ENCODE measurements around the gene PLA2G2D. TPM values are rescaled to one million over a fixed set of nuclear protein-coding genes. Genes with fewer than 3 reads are reported as not detected.
A peak's percentile ranks its signal among the peaks of the same experiment; 100 is the strongest.

PLA2G2D gene
- total and polyA plus RNA-seq, 2 of the 13 experiments (the other 11 are each of a cell fraction or from before 2014, with no cell fraction given) = not detected

DNA sequence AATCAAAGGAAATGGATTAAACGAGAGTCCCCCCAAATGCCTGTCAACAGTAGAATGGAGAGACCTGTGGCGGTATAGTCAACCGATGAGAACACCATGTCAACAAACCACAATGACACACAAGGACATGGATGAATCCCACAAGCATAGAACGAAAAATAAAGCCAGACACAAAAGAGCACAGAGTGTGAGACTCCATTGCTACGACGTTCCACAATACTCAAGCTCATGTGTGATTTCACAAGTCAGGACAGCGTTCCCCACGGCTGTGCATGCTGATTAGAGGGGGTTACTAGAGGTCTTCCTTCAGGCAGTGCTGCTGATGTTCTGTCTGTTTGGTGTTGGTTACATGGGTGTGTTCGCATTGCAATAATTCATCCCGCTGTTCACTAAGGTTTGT lies 5.8 kb upstream of the PLA2G2D start:
- Histone ChIP-seq H3K27me3 (ENCODE audit: control insufficient read depth in 1 of 2, insufficient read depth in 2 of 2, low read length in 2 of 2) (peaks cover 0 to 16% of the 10 kb centered on the region in 2 experiments; a peak in 2 of 5 replicates), H3K4me1 (ENCODE audit: insufficient read depth, low read length) (no peaks in the 10 kb centered on the region), H3K4me2 (ENCODE audit: low read depth, low read length) (no peak overlapping the region), H3K79me2 (ENCODE audit: insufficient read depth, low read length) (no peaks in the 10 kb centered on the region), H3K4me3 (replicated peaks in 1 of 3; ENCODE audit: insufficient read depth in 1 of 3, low read depth in 2 of 3, low read length in 3 of 3) (no peak overlapping the region), H3K9me3 (ENCODE audit: low read length) (no peaks in the 10 kb centered on the region), H4K20me1 (ENCODE audit: insufficient read depth, low read length) (no peaks in the 10 kb centered on the region), H3K27ac (ENCODE audit: extremely low read length, insufficient read depth, low read length) (no peak overlapping the region), H3K9ac (ENCODE audit: insufficient read depth, low read depth, low read length) (no peak overlapping the region), H3K36me3 (replicated peaks in 1 of 2; ENCODE audit: control insufficient read depth in 1 of 2, insufficient read depth in 2 of 2, low read length in 2 of 2) (no peaks in the 10 kb centered on the region), H2AFZ (ENCODE audit: low read length) (no peak overlapping the region)
- TF ChIP-seq ZFYVE20 (CRISPR knock-in tag; IDR thresholded peaks at IDR 0.05; ENCODE audit: borderline replicate concordance, low read depth) (no peak), SMAD1 (CRISPR knock-in tag; IDR thresholded peaks at IDR 0.05; ENCODE audit: borderline replicate concordance, low read depth) (no peak), CHD4 (IDR thresholded peaks at IDR 0.05; ENCODE audit: borderline replicate concordance, low read length) (no peak)
- 51% methylated on average over 9 of the region's 10 CpGs for WGBS (ENCODE audit: low lambda C conversion rate)
- intact Hi-C loops (cut with micrococcal nuclease; ENCODE audit: unreplicated experiment) (no loop called here), in situ Hi-C loops (cut with HindIII; ENCODE audit: extremely low pct_ligation_motif_present, low pct_unique_long_range_greater_than_20kb) (no loop called here)
- no peak for ATAC-seq
- no TSS peak for BruUV-seq (replicated peaks)
- no peak for DNase-seq (ENCODE audit: low spot score)
- FAIRE-seq = no peak
- ChIA-PET POLR2A (no interaction called here), CTCF (ENCODE audit: low intra/inter-chr PET ratio, low total read pairs) (no interaction called here)

DNA sequence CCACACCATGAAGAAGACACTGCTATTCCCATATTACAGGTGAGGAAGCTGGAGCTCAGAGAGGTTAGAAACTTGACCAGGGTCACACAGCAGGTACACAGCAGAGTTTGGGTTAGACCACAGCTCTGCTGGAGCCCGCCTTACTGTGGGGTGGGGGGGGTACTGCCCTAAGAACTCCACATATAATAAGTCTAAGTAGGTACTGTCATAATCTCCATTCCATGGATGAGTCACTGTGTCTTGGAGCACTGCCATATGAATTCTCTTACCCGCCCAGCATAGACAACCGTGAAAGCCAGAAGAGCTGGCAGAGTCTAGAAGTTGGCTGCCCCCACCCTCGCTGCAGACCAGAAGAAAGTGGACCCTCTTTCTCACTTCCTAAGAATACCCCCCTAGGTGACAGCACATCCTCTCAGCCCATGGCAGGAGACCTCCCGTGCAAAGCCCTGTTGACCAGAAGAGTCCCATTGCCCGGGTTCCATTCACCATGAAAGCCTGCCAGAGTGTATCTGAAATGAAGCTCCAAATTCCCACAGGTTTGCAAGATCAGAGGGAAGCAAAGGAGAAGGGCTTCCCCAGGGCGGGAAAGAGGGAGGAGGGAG lies 5.2 kb upstream of the PLA2G2D start:
- BruUV-seq (replicated peaks) = no TSS peak
- no peaks in the 10 kb centered on the region for H4K20me1 ChIP-seq (ENCODE audit: insufficient read depth, low read length)
- no peaks in the 10 kb centered on the region for H3K79me2 ChIP-seq (ENCODE audit: insufficient read depth, low read length)
- peaks cover 0 to 19% of the 10 kb centered on the region in 2 experiments; a peak in 2 of 5 replicates for H3K27me3 ChIP-seq (ENCODE audit: control insufficient read depth in 1 of 2, insufficient read depth in 2 of 2, low read length in 2 of 2)
- H3K27ac ChIP-seq (ENCODE audit: extremely low read length, insufficient read depth, low read length) = no peak overlapping the region
- intact Hi-C loops (cut with micrococcal nuclease; ENCODE audit: unreplicated experiment) (no loop called here), in situ Hi-C loops (cut with HindIII; ENCODE audit: extremely low pct_ligation_motif_present, low pct_unique_long_range_greater_than_20kb) (no loop called here)
- DNase-seq (ENCODE audit: low spot score) (no peak), ATAC-seq (no peak), FAIRE-seq (no peak)
- no peak overlapping the region for H3K4me2 ChIP-seq (ENCODE audit: low read depth, low read length)
- H3K4me3 ChIP-seq (replicated peaks in 1 of 3; ENCODE audit: insufficient read depth in 1 of 3, low read depth in 2 of 3, low read length in 3 of 3) = no peak overlapping the region
- no peaks in the 10 kb centered on the region for H3K36me3 ChIP-seq (replicated peaks in 1 of 2; ENCODE audit: control insufficient read depth in 1 of 2, insufficient read depth in 2 of 2, low read length in 2 of 2)
- no peak for TF ChIP-seq GATA4 (IDR thresholded peaks at IDR 0.05; ENCODE audit: borderline replicate concordance, low read depth)
- no peak for TF ChIP-seq DDIT3 (CRISPR knock-in tag; IDR thresholded peaks at IDR 0.05)
- 0 out of 2 replicates have a peak, but pooled peaks have one; percentile 25 for TF ChIP-seq FOSL2 (CRISPR knock-in tag; IDR thresholded peaks at IDR 0.05)
- no peak for TF ChIP-seq ZNF138 (CRISPR knock-in tag; IDR thresholded peaks at IDR 0.05; ENCODE audit: low read depth)
- TF ChIP-seq SOX5 (CRISPR knock-in tag; IDR thresholded peaks at IDR 0.05; ENCODE audit: borderline replicate concordance) = no peak
- TF ChIP-seq ZNF768 (CRISPR knock-in tag; IDR thresholded peaks at IDR 0.05) = peak; percentile 39; the same call in 1 of the 2 replicates
- no peak for TF ChIP-seq PHF8 (CRISPR knock-in tag; IDR thresholded peaks at IDR 0.05)
- TF ChIP-seq ZNF761 (CRISPR knock-in tag; conservative IDR thresholded peaks at IDR 0.05) = no peak
- no peak for TF ChIP-seq SIN3B (IDR thresholded peaks at IDR 0.05; ENCODE audit: low read length)
- TF ChIP-seq AKAP8 (CRISPR knock-in tag; IDR thresholded peaks at IDR 0.05) = no peak
- no peak for TF ChIP-seq ZSCAN29 (CRISPR knock-in tag; conservative IDR thresholded peaks at IDR 0.05)
- H3K9ac ChIP-seq (ENCODE audit: insufficient read depth, low read depth, low read length) = no peak overlapping the region
- no peaks in the 10 kb centered on the region for H3K9me3 ChIP-seq (ENCODE audit: low read length)
- H2AFZ ChIP-seq (ENCODE audit: low read length) = no peak overlapping the region
- H3K4me1 ChIP-seq (ENCODE audit: insufficient read depth, low read length) = no peaks in the 10 kb centered on the region
- ChIA-PET POLR2A (no interaction called here), CTCF (ENCODE audit: low intra/inter-chr PET ratio, low total read pairs) (no interaction called here)
- WGBS (ENCODE audit: low lambda C conversion rate) = 24% methylated on average over 7 of the region's 7 CpGs
